HEK293T (cell line): ENCODE results near the gene MRPS27.

ENCODE experiments used
- ARNT ChIP-seq: fragments of 450-650 bp; IDR thresholded peaks from 2 replicates; pipeline ENCODE4 v1.6.1; 2017; ENCODE audit warnings: mild to moderate bottlenecking
- CTBP1 ChIP-seq: fragments of 450-650 bp; IDR thresholded peaks from 2 replicates; pipeline ENCODE4 v1.6.1; 2016; ENCODE audit warnings: borderline replicate concordance
- ELF4 ChIP-seq: fragments of 450-650 bp; IDR thresholded peaks from 2 replicates; pipeline ENCODE4 v1.6.1; 2017; ENCODE audit warnings: antibody characterized with exemption
- FOXK2 ChIP-seq: fragments of 450-650 bp; IDR thresholded peaks from 2 replicates; pipeline ENCODE4 v1.6.1; 2016; ENCODE audit warnings: mild to moderate bottlenecking
- FOXM1 ChIP-seq: fragments of 450-650 bp; IDR thresholded peaks from 2 replicates; pipeline ENCODE4 v1.6.1; 2017; ENCODE audit warnings: mild to moderate bottlenecking, borderline replicate concordance
- HDGF ChIP-seq: fragments of 450-650 bp; IDR thresholded peaks from 2 replicates; pipeline ENCODE4 v1.6.1; 2017; ENCODE audit warnings: antibody characterized with exemption, borderline replicate concordance
- L3MBTL2 ChIP-seq: fragments of 450-650 bp; conservative IDR thresholded peaks from 2 replicates; pipeline ENCODE4 v1.6.1; 2016; ENCODE audit warnings: mild to moderate bottlenecking
- LEF1 ChIP-seq: fragments of 450-650 bp; IDR thresholded peaks from 2 replicates; pipeline ENCODE4 v1.6.1; 2017; ENCODE audit warnings: mild to moderate bottlenecking, borderline replicate concordance
- NFRKB ChIP-seq: fragments of 450-650 bp; IDR thresholded peaks from 2 replicates; pipeline ENCODE4 v1.6.1; 2016; ENCODE audit warnings: mild to moderate bottlenecking, moderate library complexity
- PKNOX1 ChIP-seq: fragments of 450-650 bp; IDR thresholded peaks from 2 replicates; pipeline ENCODE4 v1.6.1; 2016
- SP1 ChIP-seq: fragments of 450-650 bp; IDR thresholded peaks from 2 replicates; pipeline ENCODE4 v1.6.1; 2017
- SUZ12 ChIP-seq: fragments of 450-650 bp; IDR thresholded peaks from 2 replicates; pipeline ENCODE4 v1.6.1; 2016; ENCODE audit warnings: mild to moderate bottlenecking
- TARDBP ChIP-seq: fragments of 450-650 bp; IDR thresholded peaks from 2 replicates; pipeline ENCODE4 v1.6.1; 2016
- ZNF384 ChIP-seq: fragments of 450-650 bp; IDR thresholded peaks from 2 replicates; pipeline ENCODE4 v1.6.1; 2016

- TF ChIP-seq SUZ12 (no peak), TARDBP (no peak), FOXM1 (no peak), LEF1 (no peak), FOXK2 (no peak), SP1 (no peak), PKNOX1 (no peak), ZNF384 (no peak), CTBP1 (no peak), NFRKB (no peak), ELF4 (no peak), HDGF (no peak), ARNT (no peak), L3MBTL2 (no peak)
Measured at GRCh38 chr5:72185496-72186329, 134.3 kb downstream of the MRPS27 start.
